ENCODE data around the gene PDE11A. TPM values are rescaled to one million over a fixed set of nuclear protein-coding genes. Genes with fewer than 3 reads are reported as not detected.

Gene PDE11A
- total and polyA plus RNA-seq, 2 of the 13 experiments (the other 11 are each of a cell fraction or from before 2014, with no cell fraction given): 1.2 to 1.7 TPM

DNA sequence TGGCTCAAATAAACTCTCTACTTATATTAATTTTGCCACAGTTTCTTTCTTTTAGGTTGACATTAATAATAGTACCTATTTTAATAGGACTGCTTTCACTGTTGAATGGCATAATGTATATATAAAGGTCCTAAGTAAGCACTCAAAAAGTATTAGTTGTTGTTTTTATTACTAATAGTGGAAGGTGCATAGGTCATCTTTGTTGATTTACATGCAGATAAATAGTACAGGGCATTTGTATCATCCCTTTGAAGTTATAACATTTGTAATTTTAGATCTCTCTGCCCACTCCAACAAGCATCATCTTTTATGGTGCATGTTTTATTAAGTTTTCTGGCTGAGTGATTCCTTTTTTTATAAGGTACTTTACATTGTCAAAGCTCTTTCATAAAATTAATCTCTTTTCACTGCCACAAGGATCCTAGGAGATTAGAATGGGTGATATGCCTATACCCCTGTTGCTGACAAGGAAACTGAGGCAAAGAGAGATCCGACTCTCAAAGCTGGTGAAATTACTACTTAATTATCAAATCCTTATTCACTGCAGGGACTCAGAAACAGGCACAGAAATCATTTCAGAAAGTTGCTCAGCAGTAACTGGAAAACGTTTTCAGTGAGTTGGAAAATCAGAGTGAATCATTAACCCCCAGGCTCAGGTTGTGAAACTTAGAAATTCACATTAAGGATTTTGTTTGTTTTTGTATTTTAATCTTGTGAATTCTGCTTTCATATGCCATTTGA lies 380.4 kb downstream of the PDE11A start (continued):
- TF ChIP-seq, protein P1, sequence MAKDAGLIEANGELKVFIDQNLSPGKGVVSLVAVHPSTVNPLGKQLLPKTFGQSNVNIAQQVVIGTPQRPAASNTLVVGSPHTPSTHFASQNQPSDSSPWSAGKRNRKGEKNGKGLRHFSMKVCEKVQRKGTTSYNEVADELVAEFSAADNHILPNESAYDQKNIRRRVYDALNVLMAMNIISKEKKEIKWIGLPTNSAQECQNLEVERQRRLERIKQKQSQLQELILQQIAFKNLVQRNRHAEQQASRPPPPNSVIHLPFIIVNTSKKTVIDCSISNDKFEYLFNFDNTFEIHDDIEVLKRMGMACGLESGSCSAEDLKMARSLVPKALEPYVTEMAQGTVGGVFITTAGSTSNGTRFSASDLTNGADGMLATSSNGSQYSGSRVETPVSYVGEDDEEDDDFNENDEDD (CRISPR knock-in tag; IDR thresholded peaks at IDR 0.05; ENCODE audit: borderline replicate concordance): no peak
- no peak for TF ChIP-seq ZMYM2 (CRISPR knock-in tag; IDR thresholded peaks at IDR 0.05)
- TF ChIP-seq, protein P2, sequence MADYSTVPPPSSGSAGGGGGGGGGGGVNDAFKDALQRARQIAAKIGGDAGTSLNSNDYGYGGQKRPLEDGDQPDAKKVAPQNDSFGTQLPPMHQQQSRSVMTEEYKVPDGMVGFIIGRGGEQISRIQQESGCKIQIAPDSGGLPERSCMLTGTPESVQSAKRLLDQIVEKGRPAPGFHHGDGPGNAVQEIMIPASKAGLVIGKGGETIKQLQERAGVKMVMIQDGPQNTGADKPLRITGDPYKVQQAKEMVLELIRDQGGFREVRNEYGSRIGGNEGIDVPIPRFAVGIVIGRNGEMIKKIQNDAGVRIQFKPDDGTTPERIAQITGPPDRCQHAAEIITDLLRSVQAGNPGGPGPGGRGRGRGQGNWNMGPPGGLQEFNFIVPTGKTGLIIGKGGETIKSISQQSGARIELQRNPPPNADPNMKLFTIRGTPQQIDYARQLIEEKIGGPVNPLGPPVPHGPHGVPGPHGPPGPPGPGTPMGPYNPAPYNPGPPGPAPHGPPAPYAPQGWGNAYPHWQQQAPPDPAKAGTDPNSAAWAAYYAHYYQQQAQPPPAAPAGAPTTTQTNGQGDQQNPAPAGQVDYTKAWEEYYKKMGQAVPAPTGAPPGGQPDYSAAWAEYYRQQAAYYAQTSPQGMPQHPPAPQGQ (CRISPR knock-in tag; IDR thresholded peaks at IDR 0.05; ENCODE audit: borderline replicate concordance): no peak
- no peak for TF ChIP-seq ZNF850 (CRISPR knock-in tag; conservative IDR thresholded peaks at IDR 0.05)
- no peak for TF ChIP-seq DNMT3B (CRISPR knock-in tag; conservative IDR thresholded peaks at IDR 0.05)
- no peak for TF ChIP-seq ETV6 (CRISPR knock-in tag; conservative IDR thresholded peaks at IDR 0.05)
- TF ChIP-seq XBP1 (CRISPR knock-in tag; IDR thresholded peaks at IDR 0.05): no peak
- TF ChIP-seq ZSCAN29 (CRISPR knock-in tag; conservative IDR thresholded peaks at IDR 0.05): no peak
- TF ChIP-seq JUNB (CRISPR knock-in tag; IDR thresholded peaks at IDR 0.05; ENCODE audit: borderline replicate concordance): no peak
- no peak for TF ChIP-seq KLF15 (CRISPR knock-in tag; IDR thresholded peaks at IDR 0.05; ENCODE audit: borderline replicate concordance)
- TF ChIP-seq EP300 (IDR thresholded peaks at IDR 0.05; ENCODE audit: low read depth in 2 of 2, low read length in 2 of 2): peak in 1 of 2 experiments; percentile 6; a peak in 1 of 4 replicates
- TF ChIP-seq EP300 (CRISPR knock-in tag; IDR thresholded peaks at IDR 0.05; ENCODE audit: borderline replicate concordance): no peak
- TF ChIP-seq, protein P3, sequence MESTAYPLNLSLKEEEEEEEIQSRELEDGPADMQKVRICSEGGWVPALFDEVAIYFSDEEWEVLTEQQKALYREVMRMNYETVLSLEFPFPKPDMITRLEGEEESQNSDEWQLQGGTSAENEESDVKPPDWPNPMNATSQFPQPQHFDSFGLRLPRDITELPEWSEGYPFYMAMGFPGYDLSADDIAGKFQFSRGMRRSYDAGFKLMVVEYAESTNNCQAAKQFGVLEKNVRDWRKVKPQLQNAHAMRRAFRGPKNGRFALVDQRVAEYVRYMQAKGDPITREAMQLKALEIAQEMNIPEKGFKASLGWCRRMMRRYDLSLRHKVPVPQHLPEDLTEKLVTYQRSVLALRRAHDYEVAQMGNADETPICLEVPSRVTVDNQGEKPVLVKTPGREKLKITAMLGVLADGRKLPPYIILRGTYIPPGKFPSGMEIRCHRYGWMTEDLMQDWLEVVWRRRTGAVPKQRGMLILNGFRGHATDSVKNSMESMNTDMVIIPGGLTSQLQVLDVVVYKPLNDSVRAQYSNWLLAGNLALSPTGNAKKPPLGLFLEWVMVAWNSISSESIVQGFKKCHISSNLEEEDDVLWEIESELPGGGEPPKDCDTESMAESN (CRISPR knock-in tag; conservative IDR thresholded peaks at IDR 0.05): no peak
- TF ChIP-seq, protein P4, sequence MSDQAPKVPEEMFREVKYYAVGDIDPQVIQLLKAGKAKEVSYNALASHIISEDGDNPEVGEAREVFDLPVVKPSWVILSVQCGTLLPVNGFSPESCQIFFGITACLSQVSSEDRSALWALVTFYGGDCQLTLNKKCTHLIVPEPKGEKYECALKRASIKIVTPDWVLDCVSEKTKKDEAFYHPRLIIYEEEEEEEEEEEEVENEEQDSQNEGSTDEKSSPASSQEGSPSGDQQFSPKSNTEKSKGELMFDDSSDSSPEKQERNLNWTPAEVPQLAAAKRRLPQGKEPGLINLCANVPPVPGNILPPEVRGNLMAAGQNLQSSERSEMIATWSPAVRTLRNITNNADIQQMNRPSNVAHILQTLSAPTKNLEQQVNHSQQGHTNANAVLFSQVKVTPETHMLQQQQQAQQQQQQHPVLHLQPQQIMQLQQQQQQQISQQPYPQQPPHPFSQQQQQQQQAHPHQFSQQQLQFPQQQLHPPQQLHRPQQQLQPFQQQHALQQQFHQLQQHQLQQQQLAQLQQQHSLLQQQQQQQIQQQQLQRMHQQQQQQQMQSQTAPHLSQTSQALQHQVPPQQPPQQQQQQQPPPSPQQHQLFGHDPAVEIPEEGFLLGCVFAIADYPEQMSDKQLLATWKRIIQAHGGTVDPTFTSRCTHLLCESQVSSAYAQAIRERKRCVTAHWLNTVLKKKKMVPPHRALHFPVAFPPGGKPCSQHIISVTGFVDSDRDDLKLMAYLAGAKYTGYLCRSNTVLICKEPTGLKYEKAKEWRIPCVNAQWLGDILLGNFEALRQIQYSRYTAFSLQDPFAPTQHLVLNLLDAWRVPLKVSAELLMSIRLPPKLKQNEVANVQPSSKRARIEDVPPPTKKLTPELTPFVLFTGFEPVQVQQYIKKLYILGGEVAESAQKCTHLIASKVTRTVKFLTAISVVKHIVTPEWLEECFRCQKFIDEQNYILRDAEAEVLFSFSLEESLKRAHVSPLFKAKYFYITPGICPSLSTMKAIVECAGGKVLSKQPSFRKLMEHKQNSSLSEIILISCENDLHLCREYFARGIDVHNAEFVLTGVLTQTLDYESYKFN (CRISPR knock-in tag; conservative IDR thresholded peaks at IDR 0.05): peak; percentile 66
- TF ChIP-seq ZNF30 (CRISPR knock-in tag; IDR thresholded peaks at IDR 0.05): no peak
- TF ChIP-seq ZNF607 (CRISPR knock-in tag; IDR thresholded peaks at IDR 0.05; ENCODE audit: borderline replicate concordance): no peak
